GM19438 (cell line): ENCODE data around the gene ABCC6.
"Not testable (repeated sequence)": the region's sequence is repeated elsewhere in the genome, so short reads cannot be mapped to it uniquely, and the experiment has no call there.

ENCODE experiments used
- ATAC-seq: cut with Tn5 transposase; IDR thresholded peaks from one replicate; pipeline ENCODE4 v1.9.1; 2021; ENCODE audit warnings: low read depth; ENCODE audit not compliant: unreplicated experiment

Gene ABCC6

DNA sequence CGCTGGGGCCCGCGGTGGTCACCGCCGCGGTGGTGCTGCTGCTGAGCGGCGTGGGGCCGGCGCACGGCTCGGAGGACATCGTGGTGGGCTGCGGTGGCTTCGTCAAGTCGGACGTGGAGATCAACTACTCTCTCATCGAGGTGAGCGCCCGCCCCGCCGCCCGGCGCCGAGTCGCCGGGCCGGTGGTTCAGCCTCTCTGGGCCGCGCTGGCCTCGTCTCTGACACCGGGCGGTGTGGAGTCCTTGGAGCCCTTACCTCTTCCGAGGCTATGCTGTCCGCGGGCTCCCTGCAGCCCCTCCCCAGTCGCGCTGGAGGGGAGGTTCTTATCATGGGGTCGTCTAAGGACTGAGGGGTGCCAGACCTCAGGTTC lies 9.4 kb upstream of the ABCC6 start:
- peak; percentile 30 for ATAC-seq

DNA sequence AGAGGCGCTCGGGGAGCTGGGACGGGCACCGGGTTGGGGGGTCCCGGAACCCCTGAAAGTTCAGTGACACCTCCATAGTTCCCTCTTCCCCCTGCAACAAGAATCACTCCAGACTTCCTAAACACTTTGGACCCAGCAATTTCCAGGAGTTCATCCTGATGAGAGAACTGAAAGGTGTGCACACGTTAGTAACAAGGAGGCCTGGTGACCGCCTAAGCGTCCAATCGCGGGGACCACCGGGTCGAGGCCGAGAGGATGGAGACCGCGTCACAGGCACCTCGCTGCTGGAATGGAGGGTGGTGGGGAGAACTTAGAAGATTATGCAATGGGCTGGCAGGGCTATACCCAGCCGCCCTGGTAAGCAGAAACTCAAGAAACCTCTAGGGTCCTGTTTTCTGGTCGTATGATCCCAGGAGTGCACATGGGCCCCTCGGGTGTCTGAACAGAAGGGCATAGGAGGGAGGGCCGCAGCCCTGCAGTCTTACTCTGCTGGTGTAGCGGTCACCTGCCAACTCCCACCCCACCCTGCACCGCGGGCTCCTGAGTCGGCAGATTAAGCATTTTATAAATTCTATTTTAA lies 458 bp upstream of the ABCC6 start:
- not testable (repeated sequence) for ATAC-seq

DNA sequence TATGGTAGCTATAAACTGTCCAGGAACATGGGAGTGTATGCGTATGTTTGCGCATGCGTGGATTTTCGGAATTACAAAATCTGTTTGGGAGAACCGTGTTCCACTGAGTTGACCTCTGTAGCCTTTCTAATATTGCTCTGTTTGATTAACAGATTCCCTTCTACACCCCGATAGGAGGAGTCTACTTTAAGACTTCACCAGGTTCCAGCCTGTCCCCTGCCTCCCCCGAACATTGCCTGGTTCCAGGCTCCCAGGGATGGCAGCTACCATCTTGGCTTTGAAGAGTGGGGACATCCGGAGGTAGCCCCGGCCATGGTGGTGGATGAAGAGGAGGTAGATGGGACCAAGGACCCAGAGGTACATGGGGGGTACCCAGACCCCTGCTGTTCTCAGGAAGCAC lies 1.9 kb downstream of the ABCC6 start:
- ATAC-seq = not testable (repeated sequence)

DNA sequence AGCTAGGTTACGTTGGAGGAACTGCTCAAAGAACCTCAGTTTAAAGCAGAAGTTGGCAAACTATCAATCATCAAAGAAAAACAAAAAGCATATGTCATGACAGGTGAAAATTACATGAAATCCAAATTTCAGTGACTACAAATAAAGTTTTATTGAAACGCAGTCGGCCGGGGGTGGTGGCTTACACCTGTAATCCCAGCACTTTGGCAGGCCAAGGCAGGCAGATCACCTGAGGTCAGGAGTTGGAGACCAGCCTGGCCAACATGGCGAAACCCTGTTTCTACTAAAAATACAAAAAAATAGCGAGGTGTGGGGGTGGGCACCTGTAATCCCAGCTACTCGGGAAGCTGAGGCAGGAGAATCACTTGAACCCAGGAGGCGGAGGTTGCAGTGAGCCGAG lies 2.8 kb downstream of the ABCC6 start:
- not testable (repeated sequence) for ATAC-seq

DNA sequence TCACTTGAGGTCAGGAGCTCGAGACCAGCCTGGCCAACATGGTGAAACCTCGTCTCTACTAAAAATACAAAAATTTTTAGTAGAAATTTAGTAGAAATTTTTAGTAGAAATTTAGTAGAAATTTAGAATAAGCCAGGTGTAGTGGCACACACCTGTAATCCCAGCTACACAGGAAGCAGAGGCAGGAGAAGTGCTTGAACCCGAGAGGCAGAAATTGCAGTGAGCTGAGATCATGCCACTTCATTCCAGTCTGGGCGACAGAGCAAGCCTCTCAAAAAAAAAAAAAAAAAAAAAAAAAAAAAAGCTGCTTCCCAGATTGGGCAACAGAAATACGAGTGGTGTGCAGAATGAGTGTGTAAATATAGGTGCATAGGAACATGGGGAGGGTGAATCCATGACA lies 4.5 kb downstream of the ABCC6 start:
- not testable (repeated sequence) for ATAC-seq

DNA sequence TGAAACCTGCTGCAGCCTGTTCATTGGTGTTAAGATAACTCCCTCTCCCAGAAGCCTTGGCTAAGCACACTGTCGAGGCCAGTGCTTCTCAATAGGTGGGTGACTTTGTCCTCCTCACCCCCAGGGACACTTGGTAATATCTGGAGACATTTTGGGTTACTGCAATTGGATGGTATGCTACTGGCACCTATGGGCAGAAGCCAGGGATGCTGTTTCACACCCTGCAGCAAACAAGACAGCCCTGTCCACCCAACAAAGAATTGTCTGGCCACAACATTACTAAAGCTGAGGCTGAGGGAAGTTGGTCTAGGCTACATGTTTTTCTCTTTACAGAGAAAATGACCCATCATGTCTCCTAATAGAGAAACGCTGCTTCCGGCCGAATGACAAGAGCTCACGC lies 4.9 kb downstream of the ABCC6 start:
- ATAC-seq = not testable (repeated sequence)

DNA sequence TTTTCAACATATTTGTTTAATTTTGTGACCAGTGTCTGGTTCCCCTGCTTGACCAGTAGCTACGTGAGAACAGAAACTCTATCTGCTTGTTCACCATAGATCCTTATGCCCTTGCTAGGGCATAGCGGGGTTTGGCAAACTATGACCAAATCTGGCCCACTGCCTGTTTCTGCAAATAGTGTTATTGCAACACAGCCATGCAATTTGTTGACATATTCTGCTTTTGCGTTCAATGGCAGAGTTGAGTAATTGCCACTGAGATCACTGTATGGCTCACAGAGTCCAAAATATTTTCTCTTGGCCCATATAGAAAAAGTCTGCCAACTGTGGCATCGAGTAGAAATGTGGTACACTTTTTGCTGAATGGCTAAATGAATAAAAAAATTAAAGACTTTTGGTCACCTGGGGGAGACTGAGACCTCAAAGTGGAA lies 9.4 kb downstream of the ABCC6 start:
- ATAC-seq = not testable (repeated sequence)

DNA sequence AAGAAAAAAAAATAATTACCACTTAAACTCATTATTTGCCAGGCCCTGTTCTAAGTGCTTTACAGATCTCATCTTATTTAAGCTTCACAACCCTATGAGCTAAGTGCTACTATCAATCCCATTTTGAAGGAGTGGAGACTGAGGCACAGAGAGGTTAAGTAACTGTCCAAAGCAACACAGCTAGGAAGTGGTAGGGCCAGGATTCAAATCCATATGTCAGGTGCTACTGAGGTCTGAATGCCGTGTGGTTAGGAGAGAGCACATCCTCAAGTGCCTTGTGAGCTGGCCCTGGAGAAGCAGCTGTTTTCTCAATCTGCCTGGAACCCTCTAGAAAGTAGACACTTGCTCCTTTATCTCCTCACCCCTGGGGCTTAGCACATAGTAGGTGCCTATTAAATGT lies 11.9 kb downstream of the ABCC6 start:
- ATAC-seq = not testable (repeated sequence)

DNA sequence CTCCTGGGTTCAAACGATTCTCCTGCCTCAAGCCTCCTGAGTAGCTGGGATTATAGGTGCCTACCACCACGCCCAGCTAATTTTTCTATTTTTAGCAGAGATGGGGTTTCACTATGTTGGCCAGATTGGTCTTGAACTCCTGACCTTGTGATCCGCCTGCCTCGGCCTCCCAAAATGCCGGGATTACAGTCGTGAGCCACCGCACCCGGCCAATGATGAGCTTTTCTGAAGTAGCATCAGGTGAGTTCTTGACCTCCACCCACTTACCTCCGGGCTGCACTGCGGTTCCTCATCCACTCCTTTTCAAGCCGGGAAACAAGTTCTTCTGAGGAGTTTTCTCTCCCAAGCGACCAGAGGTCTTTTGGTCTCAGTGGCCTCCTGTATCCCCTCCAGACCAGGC lies 14.8 kb downstream of the ABCC6 start:
- ATAC-seq = not testable (repeated sequence)

DNA sequence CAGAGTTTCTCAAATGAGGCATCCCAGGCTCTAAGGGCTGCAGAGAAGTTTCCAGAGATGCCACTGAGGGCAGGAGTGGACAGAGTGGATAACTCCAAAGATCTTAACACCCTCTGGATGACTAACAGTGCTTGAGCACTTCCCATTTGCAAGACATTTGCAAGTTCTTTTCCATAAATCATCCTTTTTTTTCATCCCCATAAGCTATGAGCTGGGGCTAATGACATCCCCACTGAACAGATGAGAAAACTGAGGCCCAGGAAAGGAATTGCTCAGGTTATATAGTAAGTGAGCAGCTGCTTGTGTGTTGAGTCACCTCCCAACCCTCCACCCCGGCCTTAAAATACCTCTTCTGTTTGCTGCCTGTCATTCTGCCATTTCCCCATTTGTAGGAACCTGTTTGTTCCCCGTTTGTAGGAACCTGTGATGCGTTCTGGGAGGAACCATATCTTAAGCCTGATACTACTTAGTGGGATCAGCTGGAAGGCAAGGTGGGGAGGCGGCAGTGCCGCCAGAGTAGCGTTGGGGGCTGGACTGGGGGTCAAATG lies 15.4 kb downstream of the ABCC6 start:
- not testable (repeated sequence) for ATAC-seq

DNA sequence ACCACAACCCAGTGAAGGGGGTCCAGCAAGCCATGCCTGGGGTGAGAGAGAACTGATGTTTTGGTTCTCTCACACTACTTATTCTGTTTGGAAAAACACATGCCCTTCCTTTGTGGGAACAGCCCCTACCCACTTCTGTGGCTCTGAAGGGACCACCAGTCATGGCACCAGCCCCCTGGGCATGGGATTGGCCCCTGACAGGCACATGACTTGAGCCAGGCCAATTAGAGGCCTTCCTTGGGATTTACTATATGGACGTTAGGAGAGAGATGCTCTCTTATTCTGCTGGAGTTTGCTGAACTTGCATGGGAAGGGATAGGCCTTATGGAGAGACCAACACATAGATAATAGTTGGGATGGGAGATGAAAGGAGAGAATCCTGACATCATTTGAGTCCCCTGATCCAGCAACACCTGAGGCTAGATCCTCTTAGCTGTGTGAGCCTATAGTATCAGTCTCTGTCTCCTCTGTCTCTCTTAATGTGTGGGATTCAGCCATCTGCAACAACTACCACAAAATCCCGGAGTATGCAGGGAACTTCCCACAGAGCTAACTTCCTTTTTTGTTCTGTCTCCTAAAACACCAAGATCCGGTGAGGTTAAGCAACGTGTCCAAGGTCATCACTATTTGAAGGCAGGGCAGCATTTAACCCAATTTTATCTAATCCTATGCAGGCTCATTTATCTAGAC lies 16.1 kb downstream of the ABCC6 start:
- not testable (repeated sequence) for ATAC-seq

DNA sequence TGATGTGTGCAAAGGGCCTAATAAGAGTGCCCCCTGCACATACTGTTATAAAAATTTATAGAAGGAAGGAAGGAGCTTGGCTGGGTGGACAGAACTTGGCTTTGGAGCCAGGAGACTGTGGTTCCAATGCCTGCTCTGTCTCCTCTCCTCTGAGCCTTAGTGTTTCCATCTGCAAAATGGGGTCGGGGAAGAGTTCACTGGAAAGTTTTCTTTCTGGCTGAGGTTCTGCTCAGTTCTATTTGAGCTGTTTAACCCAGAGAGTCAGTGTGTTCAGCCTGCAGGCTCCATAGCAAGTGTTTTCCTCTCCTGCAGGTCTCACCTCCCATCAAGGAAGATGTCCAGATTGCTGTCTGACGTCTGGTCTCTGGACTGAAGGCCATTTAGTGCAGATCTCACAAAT lies 17.4 kb downstream of the ABCC6 start:
- not testable (repeated sequence) for ATAC-seq

DNA sequence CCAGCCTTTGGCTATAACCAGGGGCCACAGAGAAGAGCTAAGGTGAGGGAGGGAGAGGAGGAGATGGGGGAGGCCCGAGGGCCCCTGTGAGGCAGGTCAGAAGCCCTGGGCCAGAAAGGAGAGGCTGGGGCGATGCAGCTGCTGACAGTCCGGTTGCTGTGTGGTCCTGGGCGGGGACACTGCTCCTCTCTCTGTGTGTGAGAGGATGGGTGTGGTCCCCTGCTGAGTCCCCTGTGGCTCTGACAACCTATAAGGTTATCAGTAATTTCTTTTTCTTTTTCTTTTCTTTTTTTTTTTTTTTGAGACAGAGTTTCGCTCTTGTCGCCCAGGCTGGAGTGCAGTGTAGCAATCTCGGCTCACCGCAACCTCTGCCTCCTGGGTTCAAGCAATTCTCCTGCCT lies 18.7 kb downstream of the ABCC6 start:
- not testable (repeated sequence) for ATAC-seq

DNA sequence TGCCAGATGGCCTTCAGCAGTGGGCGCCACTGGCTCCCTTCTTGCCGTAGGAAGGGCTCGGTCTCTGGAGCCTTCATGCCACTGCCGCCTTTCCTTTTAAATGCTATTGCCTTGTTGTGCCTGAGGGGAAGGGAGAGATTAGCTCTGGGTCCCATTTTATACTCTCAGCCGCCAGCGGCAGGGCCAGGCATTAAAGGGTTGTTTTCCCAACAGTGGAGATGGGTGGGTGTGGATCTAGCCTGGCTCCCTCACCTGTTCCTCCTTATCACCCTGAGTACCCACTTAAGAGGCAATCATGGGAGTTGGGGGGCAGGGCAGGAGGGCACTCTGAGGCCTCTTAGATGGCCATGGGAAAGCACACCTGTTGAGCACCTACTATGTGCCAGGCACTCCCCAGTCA lies 19.8 kb downstream of the ABCC6 start:
- not testable (repeated sequence) for ATAC-seq

DNA sequence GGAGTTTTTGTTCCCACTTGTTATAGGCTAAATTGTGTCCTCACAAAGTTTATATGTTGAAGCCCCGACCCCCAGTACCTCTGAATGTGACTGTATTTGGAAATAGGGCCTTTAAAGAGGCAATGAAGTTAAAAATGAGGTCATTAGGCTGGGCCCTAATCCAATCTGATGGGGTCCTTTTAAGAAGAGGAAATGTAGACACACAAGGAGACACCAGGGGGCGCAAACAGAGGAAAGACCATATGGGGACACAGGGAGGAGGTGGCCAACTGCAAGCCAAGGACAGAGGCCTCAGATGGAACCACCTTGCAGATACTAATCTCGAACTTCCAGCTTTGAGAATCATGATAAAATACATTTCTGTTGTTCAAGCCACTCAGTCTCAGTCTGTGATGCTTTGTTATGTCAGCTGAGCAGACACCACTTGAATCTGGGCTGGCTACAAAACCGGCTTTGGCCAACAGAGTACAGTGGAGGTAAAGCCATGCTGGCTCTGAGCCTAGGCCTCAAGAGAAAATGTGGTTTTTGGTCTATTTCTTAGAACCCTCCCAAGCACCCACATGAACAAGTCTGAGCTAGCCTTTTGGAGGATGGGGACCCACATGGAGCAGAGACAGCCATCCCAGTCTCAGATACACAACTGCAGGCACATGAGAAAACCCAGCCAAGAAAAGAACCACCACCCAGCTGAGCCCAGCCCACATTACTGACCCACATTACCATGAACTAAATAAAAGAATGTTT lies 20.7 kb downstream of the ABCC6 start:
- not testable (repeated sequence) for ATAC-seq

DNA sequence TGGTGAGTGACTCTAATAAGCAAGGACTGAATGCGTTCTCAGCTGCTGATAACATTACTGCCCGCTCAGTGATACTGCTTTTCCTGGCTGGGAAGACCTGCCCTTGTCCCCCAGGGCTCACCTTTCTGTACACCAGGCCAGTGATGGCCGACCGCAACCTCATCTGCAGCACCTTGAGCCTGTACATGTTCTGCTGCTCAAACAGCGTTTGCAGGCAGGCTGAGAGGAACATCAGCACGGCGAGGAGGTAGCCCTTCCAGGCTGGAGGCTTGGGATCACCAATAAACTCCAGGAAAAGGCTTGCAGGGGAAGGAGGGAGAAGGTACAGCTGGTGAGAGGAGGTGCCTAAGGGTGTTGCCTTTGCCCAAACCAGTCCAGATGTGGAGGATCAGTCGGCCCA lies 21.4 kb downstream of the ABCC6 start:
- not testable (repeated sequence) for ATAC-seq

DNA sequence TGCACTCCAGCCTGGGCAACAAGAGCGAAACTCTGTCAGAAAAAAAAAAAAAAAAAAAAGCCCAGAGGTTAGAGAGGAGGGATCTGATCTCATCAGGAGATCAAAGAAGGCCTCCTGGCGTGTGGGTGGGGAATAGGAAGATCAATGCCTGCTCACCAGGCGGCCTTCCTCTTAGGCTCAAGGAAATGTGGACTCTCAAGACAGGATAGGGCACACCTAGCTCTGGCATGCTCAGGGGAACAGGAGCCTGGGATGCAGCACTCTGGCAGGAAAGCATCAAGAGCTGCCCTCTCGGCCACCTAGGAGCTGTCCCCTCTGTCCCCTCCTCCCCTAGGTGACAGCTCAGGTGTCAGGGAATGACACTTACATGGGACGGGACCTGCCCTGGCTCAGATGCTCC lies 22.9 kb downstream of the ABCC6 start:
- not testable (repeated sequence) for ATAC-seq

DNA sequence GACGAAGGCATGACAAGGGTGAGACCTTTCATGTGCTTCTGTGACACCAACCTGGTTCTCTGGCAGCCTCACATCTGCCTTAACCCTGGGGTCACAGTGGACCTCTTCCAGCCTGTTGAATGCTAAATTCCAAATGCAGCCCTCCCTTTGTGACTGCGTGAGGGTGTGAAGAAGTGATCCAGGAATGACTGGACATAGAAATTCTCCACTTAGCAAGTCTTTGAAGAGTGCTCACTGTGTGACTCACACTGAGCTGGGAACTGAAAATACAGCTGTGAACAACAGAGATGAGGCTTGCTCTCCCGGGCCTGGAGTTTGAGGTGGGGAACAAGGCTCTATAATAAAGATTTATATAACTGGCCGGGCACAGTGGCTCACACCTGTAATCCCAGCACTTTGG lies 23.9 kb downstream of the ABCC6 start:
- ATAC-seq = not testable (repeated sequence)

DNA sequence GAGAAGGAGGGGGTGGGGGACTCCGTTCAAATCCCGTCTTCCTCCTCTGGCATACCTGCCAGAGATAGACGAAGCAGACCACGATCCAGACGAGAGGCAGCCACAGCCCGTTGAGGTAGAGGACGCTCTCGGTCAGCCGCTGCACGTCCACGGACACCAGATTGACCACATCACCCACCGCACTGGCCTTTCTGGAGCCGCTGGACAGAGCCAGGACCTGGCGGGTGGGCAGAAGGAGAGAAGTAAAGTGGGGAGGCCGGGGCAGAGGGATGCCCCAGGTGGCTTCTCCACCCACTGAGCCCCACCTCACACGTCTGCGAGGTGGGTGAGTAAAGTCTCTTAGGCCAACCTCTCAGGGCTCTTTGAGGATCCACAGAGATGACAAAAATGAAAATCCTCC lies 25.3 kb downstream of the ABCC6 start:
- no peak for ATAC-seq

DNA sequence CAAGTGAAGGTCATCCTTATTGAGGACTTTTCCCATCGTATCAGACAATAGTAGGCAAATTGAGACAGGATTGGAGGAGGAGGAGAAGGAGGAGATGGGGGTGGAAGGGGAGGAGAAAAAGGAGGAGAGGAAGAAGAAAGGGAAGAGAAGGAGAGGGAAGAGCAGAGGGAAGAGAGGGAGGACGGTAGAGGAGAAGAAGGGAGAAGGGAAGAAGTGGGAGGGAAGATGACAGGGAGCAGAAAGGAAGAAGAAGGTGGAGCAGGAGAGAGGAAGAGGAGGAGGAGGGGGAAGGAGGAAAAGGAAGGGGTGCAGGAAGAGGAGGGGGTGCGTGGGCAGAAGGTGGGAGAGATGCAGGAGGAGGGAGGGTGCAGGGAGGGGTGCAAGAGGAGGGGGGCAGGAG lies 26.0 kb downstream of the ABCC6 start:
- ATAC-seq = no peak

DNA sequence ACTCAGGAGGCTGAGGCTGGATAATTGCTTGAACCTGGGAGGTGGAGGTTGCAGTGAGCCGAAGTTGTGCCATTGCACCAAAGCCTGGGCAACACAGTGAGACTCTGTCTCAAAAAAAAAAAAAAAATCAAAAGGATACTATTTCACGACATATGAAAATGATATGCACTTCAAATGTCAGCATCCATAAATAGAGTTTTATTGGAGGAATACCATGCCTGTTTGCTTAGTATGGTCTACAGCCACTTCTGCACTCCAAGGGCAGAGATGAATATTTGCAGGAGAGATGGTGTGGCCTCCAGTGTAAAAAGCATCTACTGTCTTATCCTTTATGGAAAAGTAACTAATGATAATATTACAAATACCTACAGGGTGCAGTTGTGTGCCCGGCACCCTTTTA lies 27.2 kb downstream of the ABCC6 start:
- no peak for ATAC-seq
